Mucosa of gallbladder (tissue), 1 donor: ENCODE measurements around the gene RHAG. TPM values are rescaled to one million over a fixed set of nuclear protein-coding genes. Genes with fewer than 3 reads are reported as not detected.
"Not testable (repeated sequence)": the region's sequence is repeated elsewhere in the genome, so short reads cannot be mapped to it uniquely, and the experiment has no call there.

ENCODE experiments used
- DNase-seq: peaks from one replicate; pipeline ENCODE4 v3.0.0-alpha.2; 2020; ENCODE audit warnings: low spot score
- total RNA-seq: library from RNA; stranded (reverse); gene quantifications from one replicate; pipeline ENCODE4 v1.2.1, GENCODE V29; 2021
- donor health status: DM: no; HTN: no; CAD: no.

Gene RHAG
- total RNA-seq, 1 donor from 2014 or later, result 0.52 TPM

GRCh38 chr6:49635978-49636712, 494 bp downstream of the RHAG start:
- DNase-seq, result no peak

DNA sequence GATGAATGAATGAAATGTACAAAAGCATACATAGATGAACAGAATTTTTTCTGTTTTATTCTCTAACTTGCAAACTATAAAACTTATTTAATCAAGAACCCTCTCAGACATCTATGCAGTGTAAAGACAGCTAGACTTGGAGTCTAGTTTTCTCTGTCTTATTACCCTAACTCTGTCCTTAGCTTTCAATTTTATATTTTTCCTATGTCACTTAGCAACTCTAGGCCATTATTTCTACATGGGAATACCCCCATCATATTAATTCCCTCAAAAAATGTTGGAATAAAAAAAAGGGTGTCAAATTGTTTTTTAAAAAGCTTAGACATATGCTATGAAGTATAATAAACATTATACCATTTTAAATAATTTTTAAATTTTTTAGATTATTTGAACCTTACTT, 1.2 kb downstream of the RHAG start:
- DNase-seq, result no peak

DNA sequence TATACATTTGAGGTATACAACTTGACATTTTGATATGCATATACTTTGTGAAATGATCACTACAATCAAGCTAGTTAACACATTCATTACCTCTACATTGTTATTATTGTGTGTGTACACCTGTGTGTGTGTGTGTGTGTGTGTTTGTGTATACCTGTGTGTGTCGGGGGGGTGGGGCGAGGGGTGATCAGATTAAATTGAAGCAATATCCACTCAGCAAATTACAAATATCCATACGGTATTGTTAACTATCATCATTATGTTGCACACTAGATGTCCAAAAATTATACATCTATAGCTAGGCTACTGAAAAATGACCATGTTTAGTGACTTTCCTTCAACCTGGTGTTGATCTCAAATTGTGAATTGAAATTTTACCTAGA, 1.8 kb downstream of the RHAG start:
- DNase-seq, result no peak

DNA sequence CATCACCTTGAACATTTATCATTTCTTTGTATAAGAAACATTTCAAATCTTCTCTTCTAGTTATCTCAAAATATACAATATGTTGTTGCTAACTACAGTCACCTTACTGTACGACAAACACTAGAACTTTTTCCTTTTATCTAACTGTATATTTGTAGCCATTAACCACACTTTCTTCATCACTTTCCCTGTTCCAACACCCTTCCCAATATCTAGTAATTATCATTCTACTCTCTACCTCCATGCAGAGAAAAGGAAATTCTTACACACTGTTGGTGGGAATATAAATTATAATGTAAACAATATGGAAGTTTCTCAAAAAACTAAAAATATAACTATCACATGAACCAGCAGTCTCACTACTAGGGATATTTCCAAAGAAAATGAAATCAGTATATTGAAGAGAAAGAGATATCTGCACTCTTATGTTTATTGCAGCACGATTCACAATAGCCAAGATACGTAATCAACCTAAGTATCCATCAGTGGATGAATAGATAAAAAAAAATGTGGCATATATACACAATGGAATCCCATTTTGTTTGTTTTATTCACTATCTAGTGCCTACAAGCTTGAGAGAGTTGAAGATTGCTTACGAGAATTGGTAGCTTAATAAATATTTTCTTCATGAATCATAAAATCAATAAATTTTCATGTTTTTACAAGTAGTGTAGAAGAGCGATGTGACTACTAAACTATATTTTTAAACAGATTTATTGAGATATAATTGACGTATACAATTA, 2.4 kb downstream of the RHAG start:
- DNase-seq, result no peak

DNA sequence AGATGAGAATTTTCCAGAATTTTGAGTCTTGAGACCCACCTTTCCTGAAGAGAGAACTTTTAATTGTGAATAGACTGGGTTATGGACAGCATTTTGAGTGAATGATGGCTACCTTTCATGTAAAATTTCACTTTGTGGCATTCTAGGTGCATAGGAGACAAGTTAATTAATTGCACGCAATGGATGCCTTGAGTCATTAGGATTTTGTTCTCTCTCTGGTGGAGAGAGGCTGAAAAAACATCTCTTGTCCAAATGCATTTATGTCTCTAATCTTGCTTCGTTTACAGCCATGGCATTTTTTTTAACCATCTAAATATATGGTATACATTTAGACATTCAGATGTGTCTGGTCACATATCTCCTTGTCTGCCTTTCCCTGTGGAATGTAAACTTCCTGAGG, 3.1 kb downstream of the RHAG start:
- no peak for DNase-seq

DNA sequence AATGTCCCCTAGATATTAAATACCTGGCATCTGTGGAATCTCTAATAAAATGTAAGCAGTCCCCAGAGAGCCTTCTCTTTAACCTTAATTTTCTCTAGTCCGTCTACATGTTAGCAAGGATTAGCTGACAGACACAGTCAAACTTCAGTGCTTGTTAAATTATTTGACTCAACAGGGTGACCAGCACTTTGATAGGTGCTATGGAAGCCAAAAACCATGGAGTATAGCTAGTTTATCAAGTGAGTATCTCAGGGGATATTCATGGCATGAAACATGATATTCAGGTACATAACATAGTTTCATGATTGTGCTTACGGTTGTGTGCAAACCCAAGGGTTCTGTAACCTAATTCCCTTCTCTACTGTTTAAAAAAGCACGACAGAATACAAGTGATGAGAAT, 3.9 kb downstream of the RHAG start:
- no peak for DNase-seq

GRCh38 chr6:49629485-49630088, 7.1 kb downstream of the RHAG start:
- not testable (repeated sequence) for DNase-seq

- DNase-seq, result no peak
Measured at GRCh38 chr6:49626811-49627210, 9.8 kb downstream of the RHAG start.

- DNase-seq, result no peak
Measured at GRCh38 chr6:49618257-49618656, 18.4 kb downstream of the RHAG start.

GRCh38 chr6:49614144-49614543, 22.5 kb downstream of the RHAG start:
- not testable (repeated sequence) for DNase-seq

- DNase-seq, result no peak
Measured at GRCh38 chr6:49609285-49609684, 27.4 kb downstream of the RHAG start.

DNA sequence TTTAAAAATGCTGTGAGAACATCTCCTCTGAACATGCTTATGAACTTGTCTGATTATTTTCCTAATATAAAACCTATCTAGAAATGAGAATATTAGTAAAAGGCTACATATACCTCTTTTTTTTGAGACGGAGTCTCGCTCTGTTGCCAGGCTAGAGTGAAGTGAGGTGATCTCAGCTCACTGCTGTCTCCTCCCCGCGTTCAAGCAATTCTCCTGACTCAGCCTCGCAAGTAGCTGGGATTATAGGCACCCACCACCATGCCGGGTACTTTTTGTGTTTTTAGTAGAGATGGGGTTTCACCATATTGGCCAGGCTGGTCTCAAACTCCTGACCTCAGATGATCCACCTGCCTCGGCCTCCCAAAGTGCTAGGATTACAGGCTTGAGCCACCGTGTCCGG, 28.4 kb downstream of the RHAG start:
- not testable (repeated sequence) for DNase-seq

- DNase-seq, result no peak
Measured at GRCh38 chr6:49607391-49607982, 29.2 kb downstream of the RHAG start.

GRCh38 chr6:49606721-49607390, 29.8 kb downstream of the RHAG start:
- DNase-seq, result peak; percentile 28

- DNase-seq, result not testable (repeated sequence)
Measured at GRCh38 chr6:49604080-49604479, 32.6 kb downstream of the RHAG start.

DNA sequence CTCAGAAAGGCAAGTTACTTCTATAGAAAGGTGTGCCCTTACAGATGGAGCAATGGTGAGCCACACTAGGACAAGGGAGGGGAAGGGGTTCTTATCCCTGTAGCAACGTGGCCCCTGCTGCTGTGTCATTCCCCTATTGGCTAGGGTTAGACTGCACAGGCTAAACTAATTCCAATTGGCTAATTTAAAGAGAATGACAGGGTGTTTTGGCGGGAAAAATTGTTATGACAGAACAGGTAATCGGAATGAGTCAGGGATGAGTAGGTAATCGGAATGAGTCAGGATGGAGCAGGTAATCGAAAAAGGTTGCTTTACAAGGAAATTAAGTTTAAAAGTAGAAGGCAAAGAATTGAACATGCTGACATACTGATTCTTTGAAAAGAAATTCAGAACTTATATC, 49.4 kb downstream of the RHAG start:
- not testable (repeated sequence) for DNase-seq

DNA sequence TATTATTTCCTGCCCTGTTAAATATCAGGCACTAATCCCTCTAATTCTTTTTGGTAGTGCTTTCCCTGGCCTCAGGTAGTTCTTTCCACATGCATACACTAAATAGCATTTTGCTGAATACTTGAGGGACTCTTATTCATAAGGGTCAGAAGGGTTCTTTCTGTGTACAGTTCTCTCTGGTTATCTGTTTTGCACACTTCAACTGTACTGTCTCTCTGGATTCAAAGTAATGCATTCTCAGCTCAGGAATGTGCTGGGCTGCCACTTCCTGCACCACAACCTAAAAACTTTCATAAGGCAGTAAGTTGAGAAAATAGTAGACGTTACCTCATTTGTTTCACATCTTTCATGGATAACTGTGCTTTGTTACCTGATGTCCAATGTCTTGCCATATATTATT, 54.1 kb downstream of the RHAG start:
- DNase-seq, result no peak

DNA sequence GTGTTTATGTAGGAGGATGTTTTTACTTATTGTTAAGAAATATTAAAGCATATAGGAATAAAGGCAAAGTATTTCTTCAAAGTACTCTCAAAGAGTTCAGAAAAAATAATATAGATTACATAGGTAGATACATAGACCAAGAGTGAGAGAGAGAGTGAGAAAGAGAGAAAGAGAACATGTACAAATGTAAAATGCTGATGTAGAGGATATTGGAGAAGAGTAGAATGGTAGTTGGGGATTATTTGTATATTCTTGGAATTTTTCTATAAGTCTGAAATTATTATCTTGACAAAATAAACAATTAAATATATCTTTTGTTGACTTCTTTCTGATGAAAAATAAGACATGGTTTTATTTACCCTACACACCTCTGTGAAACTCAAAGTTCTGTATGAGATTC, 57.0 kb downstream of the RHAG start:
- no peak for DNase-seq

DNA sequence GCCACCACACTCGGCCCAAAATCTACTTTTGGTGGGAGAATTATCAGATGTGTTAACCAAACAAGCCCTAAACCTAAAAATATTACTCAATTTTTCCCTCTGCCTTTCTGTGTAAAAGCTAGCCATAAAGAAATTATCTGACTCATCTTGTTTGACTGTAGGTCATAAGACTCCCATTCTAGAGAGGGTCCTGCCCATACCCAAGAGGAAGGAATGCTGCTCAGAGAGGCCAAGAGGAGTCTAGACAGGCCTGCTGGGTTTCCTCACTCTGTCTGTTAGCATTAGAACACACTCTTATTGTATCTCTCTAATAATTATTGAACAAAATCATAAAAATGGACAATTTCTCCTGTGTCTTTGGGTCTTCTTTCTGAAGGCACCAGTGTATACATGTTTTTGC, 60.0 kb downstream of the RHAG start:
- no peak for DNase-seq

- DNase-seq, result no peak
Measured at GRCh38 chr6:49570474-49571079, 66.1 kb downstream of the RHAG start.

DNA sequence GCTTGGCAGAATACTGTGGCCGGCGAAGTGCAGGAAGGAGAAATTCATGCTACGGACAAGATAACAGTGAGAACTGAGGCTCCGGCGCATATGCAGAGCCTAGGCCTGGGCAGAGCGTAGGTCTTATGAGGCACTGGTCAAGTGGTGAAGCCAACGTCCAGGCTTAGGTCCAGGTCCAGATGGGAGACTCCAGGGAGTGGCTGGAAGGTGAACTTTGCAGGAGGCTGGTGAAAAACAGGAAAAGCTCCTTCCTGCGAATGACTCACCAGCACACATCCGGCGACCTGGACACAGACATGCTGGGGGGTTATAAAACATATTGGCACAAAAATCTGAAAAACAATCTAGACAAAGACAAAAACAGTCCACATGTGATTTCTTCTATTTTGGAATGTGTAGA, 70.8 kb downstream of the RHAG start:
- peak; percentile 56 for DNase-seq

- no peak for DNase-seq
Measured at GRCh38 chr6:49565261-49565660, 71.4 kb downstream of the RHAG start.
